Measurements from ENCODE around the gene DIPK2A.

DIPK2A gene

DNA sequence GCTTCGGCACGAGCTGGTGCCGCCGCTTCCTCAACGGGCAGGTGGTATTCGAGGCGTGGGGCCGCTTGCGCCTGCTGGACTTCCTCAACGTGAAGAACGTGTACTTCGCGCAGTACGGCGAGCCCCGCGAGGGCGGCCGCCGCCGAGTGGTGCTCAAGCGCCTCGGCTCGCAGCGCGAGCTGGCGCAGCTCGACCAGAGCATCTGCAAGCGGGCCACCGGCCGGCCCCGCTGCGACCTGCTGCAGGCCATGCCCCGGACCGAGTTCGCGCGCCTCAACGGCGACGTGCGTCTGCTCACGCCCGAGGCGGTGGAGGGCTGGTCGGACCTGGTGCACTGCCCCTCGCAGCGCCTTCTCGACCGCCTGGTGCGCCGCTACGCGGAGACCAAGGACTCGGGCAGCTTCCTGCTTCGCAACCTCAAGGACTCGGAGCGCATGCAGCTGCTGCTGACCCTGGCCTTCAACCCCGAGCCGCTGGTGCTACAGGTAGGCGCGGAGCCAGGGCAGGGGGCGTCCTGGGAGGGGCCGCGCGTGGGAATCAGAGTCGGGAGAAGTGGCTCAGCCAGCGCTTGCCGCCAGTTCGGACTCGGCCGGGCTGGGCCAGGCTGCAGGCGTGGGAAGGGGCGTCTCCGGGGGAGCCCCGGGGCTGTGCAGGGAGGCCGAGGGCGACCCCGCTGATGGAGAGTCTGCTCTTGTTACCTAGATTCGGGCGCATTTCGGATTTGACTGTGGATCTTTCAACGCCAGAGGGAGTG is 1.1 kb downstream of the DIPK2A start:
- Histone ChIP-seq H3K4me1 (ENCODE audit: control insufficient read depth in 1 of 2, insufficient read depth in 2 of 2, low read length in 2 of 2) (no peaks in the 10 kb centered on the region), H3K36me3 (ENCODE audit: control insufficient read depth in 1 of 2, insufficient read depth in 2 of 2, low read length in 2 of 2) (no peaks in the 10 kb centered on the region), H3K79me2 (ENCODE audit: control insufficient read depth, insufficient read depth, low read length, poor library complexity) (peaks cover 16% of the 10 kb centered on the region), H2AFZ (ENCODE audit: insufficient read depth, low read length, poor library complexity) (peak overlapping the region; percentile 82), H3K4me2 (ENCODE audit: low read length) (peak overlapping the region; percentile 81), H3K27ac (ENCODE audit: low read depth, low read length) (peak overlapping the region; percentile 98), H3K4ac (ENCODE audit: low read depth, low read length) (peak overlapping the region; percentile 28), H2AK5ac (ENCODE audit: low read length) (no peak overlapping the region), H4K91ac (ENCODE audit: low read depth, low read length) (peak overlapping the region; percentile 34), H3K9me3 (ENCODE audit: insufficient read depth, low read depth, low read length) (no peaks in the 10 kb centered on the region), H3K27me3 (ENCODE audit: insufficient read depth, low read length) (no peaks in the 10 kb centered on the region), H4K12ac (ENCODE audit: low read depth, low read length) (peak overlapping the region; percentile 5), H4K8ac (ENCODE audit: low read depth, low read length) (peak overlapping the region; percentile 41), H3K9ac (ENCODE audit: low read length) (peak overlapping the region; percentile 73), H3K23ac (ENCODE audit: low read length) (no peak overlapping the region), H2BK5ac (ENCODE audit: low read depth, low read length, poor library complexity) (no peak overlapping the region), H3K18ac (ENCODE audit: low read length) (peak overlapping the region; percentile 44), H3K4me3 (ENCODE audit: low read depth, low read length) (peak overlapping the region; percentile 82), H3K79me1 (ENCODE audit: low read length) (peaks cover 24% of the 10 kb centered on the region), H2BK12ac (ENCODE audit: low read length) (peak overlapping the region; percentile 2), H3K14ac (ENCODE audit: low read length) (peak overlapping the region; percentile 63), H2BK120ac (ENCODE audit: insufficient read depth, low read length, poor library complexity) (peak overlapping the region; percentile 19)
- peak in 1 of 2 donors; percentile 34 for DNase-seq
- no CpG with 5 or more reads among the region's 83 CpGs for WGBS (ENCODE audit: extremely low coverage, insufficient coverage, insufficient read length)

DNA sequence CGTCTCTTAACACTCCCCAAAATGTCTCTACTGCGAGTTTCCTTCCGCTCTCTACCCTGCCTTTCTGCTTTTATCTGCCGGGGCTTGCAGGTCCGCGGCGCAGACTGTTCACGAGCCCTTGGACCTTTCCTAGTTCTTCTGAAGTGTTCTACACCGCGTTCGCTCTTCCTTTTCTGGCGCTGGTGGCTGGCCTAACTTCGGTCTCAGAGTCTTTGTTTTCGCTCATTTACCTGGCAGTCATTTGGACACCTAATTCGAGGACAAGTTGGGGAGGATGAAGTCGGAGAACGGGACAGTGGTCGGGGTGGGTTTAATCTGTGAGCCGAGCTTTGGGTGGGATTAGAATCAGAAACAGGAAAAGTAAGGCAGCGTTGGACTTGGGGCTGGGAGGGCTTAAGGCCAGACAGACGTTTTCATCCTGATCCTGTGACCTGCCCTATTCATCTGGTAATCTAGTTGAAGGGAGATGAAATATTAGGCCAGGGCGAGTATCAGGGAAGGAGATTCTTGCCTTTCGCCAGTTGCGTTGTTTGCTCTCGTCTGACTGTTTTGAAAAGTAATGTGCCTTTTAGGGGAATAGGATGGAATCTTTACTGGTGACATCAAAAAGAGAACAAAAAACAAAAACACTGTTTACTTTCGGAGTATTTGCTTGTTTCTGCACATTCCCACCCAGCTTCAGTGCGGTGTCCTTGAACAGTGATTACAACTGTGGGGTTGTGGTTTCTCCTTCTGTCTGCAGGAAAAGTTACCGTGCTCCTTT is 1.8 kb downstream of the DIPK2A start:
- peak overlapping the region; percentile 5 for H4K12ac ChIP-seq (ENCODE audit: low read depth, low read length)
- peaks cover 16% of the 10 kb centered on the region for H3K79me2 ChIP-seq (ENCODE audit: control insufficient read depth, insufficient read depth, low read length, poor library complexity)
- H2BK120ac ChIP-seq (ENCODE audit: insufficient read depth, low read length, poor library complexity), result no peak overlapping the region
- H3K36me3 ChIP-seq (ENCODE audit: control insufficient read depth in 1 of 2, insufficient read depth in 2 of 2, low read length in 2 of 2), result no peaks in the 10 kb centered on the region
- H4K91ac ChIP-seq (ENCODE audit: low read depth, low read length), result peak overlapping the region; percentile 46
- H3K14ac ChIP-seq (ENCODE audit: low read length), result peak overlapping the region; percentile 64
- peak overlapping the region; percentile 16 for H2BK12ac ChIP-seq (ENCODE audit: low read length)
- no peaks in the 10 kb centered on the region for H3K27me3 ChIP-seq (ENCODE audit: insufficient read depth, low read length)
- H4K8ac ChIP-seq (ENCODE audit: low read depth, low read length), result peak overlapping the region; percentile 41
- H3K4me3 ChIP-seq (ENCODE audit: low read depth, low read length), result peak overlapping the region; percentile 82
- H3K4me1 ChIP-seq (ENCODE audit: control insufficient read depth in 1 of 2, insufficient read depth in 2 of 2, low read length in 2 of 2), result no peaks in the 10 kb centered on the region
- H3K18ac ChIP-seq (ENCODE audit: low read length), result peak overlapping the region; percentile 70
- peak overlapping the region; percentile 73 for H3K9ac ChIP-seq (ENCODE audit: low read length)
- H3K4ac ChIP-seq (ENCODE audit: low read depth, low read length), result peak overlapping the region; percentile 81
- peak overlapping the region; percentile 98 for H3K27ac ChIP-seq (ENCODE audit: low read depth, low read length)
- H2AK5ac ChIP-seq (ENCODE audit: low read length), result no peak overlapping the region
- H2AFZ ChIP-seq (ENCODE audit: insufficient read depth, low read length, poor library complexity), result peak overlapping the region; percentile 88
- peak overlapping the region; percentile 80 for H2BK5ac ChIP-seq (ENCODE audit: low read depth, low read length, poor library complexity)
- no CpG with 5 or more reads among the region's 28 CpGs for WGBS (ENCODE audit: extremely low coverage, insufficient coverage, insufficient read length)
- H3K23ac ChIP-seq (ENCODE audit: low read length), result no peak overlapping the region
- no peaks in the 10 kb centered on the region for H3K9me3 ChIP-seq (ENCODE audit: insufficient read depth, low read depth, low read length)
- peaks cover 24% of the 10 kb centered on the region for H3K79me1 ChIP-seq (ENCODE audit: low read length)
- H3K4me2 ChIP-seq (ENCODE audit: low read length), result peak overlapping the region; percentile 81
- peak in 1 of 2 donors; percentile 16 for DNase-seq

DNA sequence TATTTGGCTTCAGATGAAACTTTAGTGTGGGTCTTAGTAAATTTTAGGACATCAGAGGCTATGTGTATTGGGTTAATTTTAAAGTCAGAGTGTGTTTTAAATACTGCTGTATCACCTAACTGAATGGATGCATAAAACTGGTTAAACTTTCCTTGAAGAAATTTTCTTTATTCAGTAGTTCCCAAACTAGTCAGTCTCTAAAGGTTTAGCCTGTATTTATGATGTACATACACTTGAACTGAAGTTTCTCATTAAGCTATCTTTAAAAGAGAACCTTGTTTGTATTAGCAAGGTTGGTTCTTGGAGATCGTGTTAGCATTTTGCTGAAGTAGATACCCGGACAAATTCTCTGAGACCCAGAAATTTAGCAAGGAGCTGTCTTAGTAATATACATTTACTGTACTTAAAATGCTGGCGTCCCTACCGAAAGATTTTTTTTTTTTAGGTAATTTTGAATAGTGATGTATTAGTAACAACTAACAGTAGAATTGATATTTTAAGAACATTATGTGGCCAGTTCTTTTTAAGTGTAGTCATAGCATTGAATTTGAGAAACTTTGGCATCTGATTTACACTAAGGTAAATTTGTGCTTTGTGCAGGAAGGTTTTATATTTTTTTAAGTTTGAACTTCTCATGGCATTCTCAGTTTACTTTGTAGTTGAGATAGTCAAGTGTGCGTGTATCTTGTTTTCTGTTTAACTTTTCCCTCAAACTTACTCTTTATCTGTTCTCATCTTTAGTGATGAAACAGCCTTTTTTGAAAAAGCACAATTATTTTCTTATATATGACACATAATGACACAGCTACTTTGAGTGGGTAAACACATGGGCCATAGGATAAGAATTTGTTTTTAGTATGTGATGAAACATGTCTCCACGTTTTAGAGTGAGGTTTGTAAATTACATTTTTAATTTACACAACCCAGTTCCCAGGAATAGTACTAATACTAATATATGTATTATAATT is 2.9 kb downstream of the DIPK2A start:
- Histone ChIP-seq H3K9ac (ENCODE audit: low read length) (no peak overlapping the region), H2BK120ac (ENCODE audit: insufficient read depth, low read length, poor library complexity) (no peak overlapping the region), H2AFZ (ENCODE audit: insufficient read depth, low read length, poor library complexity) (no peak overlapping the region), H2BK5ac (ENCODE audit: low read depth, low read length, poor library complexity) (no peak overlapping the region), H2AK5ac (ENCODE audit: low read length) (no peak overlapping the region), H3K4me1 (ENCODE audit: control insufficient read depth in 1 of 2, insufficient read depth in 2 of 2, low read length in 2 of 2) (no peaks in the 10 kb centered on the region), H4K12ac (ENCODE audit: low read depth, low read length) (no peak overlapping the region), H2BK12ac (ENCODE audit: low read length) (no peak overlapping the region), H3K27ac (ENCODE audit: low read depth, low read length) (no peak overlapping the region), H3K27me3 (ENCODE audit: insufficient read depth, low read length) (no peaks in the 10 kb centered on the region), H3K18ac (ENCODE audit: low read length) (no peak overlapping the region), H3K4me3 (ENCODE audit: low read depth, low read length) (no peak overlapping the region), H3K14ac (ENCODE audit: low read length) (no peak overlapping the region), H3K79me1 (ENCODE audit: low read length) (peaks cover 24% of the 10 kb centered on the region), H3K79me2 (ENCODE audit: control insufficient read depth, insufficient read depth, low read length, poor library complexity) (peaks cover 16% of the 10 kb centered on the region), H3K9me3 (ENCODE audit: insufficient read depth, low read depth, low read length) (no peaks in the 10 kb centered on the region), H3K4ac (ENCODE audit: low read depth, low read length) (no peak overlapping the region), H3K36me3 (ENCODE audit: control insufficient read depth in 1 of 2, insufficient read depth in 2 of 2, low read length in 2 of 2) (no peaks in the 10 kb centered on the region), H4K91ac (ENCODE audit: low read depth, low read length) (no peak overlapping the region), H4K8ac (ENCODE audit: low read depth, low read length) (no peak overlapping the region), H3K23ac (ENCODE audit: low read length) (no peak overlapping the region), H3K4me2 (ENCODE audit: low read length) (peak overlapping the region; percentile 39)
- WGBS (ENCODE audit: extremely low coverage, insufficient coverage, insufficient read length), result no CpG with 5 or more reads among the region's 6 CpGs
- no peak for DNase-seq

DNA sequence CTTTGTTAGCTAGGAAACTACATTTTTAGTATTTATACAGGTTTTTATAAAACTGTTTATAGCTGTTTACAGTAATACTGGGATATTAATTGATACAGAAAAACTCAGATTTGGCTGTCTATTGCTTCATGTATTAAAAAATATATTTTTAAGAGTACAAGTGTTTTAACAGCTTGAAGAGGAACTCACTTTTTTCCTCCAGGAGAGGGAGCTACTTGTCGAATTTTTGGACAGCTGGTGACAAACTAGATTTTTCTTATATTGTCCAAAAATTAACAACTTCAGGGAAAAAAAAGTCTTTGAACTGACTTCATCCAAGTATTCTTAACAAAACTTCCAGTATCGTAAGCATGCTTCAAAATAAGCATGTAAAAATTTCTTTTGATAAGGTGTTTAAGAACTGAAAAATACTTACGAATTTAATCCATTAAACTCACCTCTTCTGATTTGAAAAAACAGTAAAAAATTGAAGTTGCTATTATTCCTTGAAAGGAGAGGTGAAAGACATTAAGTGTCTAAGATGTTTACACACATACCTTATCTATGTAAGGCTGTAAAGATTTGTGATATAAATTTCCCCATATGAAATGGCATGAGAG is 4.0 kb downstream of the DIPK2A start:
- H2BK5ac ChIP-seq (ENCODE audit: low read depth, low read length, poor library complexity), result no peak overlapping the region
- no peak overlapping the region for H3K14ac ChIP-seq (ENCODE audit: low read length)
- no peak overlapping the region for H4K8ac ChIP-seq (ENCODE audit: low read depth, low read length)
- H3K23ac ChIP-seq (ENCODE audit: low read length), result no peak overlapping the region
- no peak overlapping the region for H4K12ac ChIP-seq (ENCODE audit: low read depth, low read length)
- H3K18ac ChIP-seq (ENCODE audit: low read length), result no peak overlapping the region
- H3K9ac ChIP-seq (ENCODE audit: low read length), result no peak overlapping the region
- H3K9me3 ChIP-seq (ENCODE audit: insufficient read depth, low read depth, low read length), result no peaks in the 10 kb centered on the region
- H3K4me2 ChIP-seq (ENCODE audit: low read length), result no peak overlapping the region
- H3K36me3 ChIP-seq (ENCODE audit: control insufficient read depth in 1 of 2, insufficient read depth in 2 of 2, low read length in 2 of 2), result no peaks in the 10 kb centered on the region
- peaks cover 16% of the 10 kb centered on the region for H3K79me2 ChIP-seq (ENCODE audit: control insufficient read depth, insufficient read depth, low read length, poor library complexity)
- no CpG with 5 or more reads among the region's 3 CpGs for WGBS (ENCODE audit: extremely low coverage, insufficient coverage, insufficient read length)
- no peak overlapping the region for H3K27ac ChIP-seq (ENCODE audit: low read depth, low read length)
- H3K4me3 ChIP-seq (ENCODE audit: low read depth, low read length), result no peak overlapping the region
- no peaks in the 10 kb centered on the region for H3K27me3 ChIP-seq (ENCODE audit: insufficient read depth, low read length)
- H3K4me1 ChIP-seq (ENCODE audit: control insufficient read depth in 1 of 2, insufficient read depth in 2 of 2, low read length in 2 of 2), result no peaks in the 10 kb centered on the region
- H4K91ac ChIP-seq (ENCODE audit: low read depth, low read length), result no peak overlapping the region
- no peak overlapping the region for H3K4ac ChIP-seq (ENCODE audit: low read depth, low read length)
- no peak overlapping the region for H2BK120ac ChIP-seq (ENCODE audit: insufficient read depth, low read length, poor library complexity)
- peaks cover 24% of the 10 kb centered on the region for H3K79me1 ChIP-seq (ENCODE audit: low read length)
- peak in 1 of 2 donors; percentile 20 for DNase-seq
- no peak overlapping the region for H2BK12ac ChIP-seq (ENCODE audit: low read length)
- H2AK5ac ChIP-seq (ENCODE audit: low read length), result no peak overlapping the region
- H2AFZ ChIP-seq (ENCODE audit: insufficient read depth, low read length, poor library complexity), result no peak overlapping the region

All from trophoblast cell (in vitro differentiated cells and primary cell).